ENCODE measurements around the gene IL37.
A peak's percentile ranks its signal among the peaks of the same experiment; 100 is the strongest.

Gene IL37

GRCh38 chr2:112939425-112939824 is 28.5 kb downstream of the IL37 start:
- POLR2A ChIA-PET, result no interaction called here
- CTCF ChIA-PET, result interaction anchor here (0.7 to 6.2 kb wide), 11 partner anchors 10 to 339 kb away, joined by 3 to 97 read pairs (median 10); no protein-coding TSS in a partner anchor
- 94% methylated on average over 5 of the region's 5 CpGs for WGBS (ENCODE audit: insufficient coverage)
- no peak overlapping the region for H3K27ac ChIP-seq (ENCODE audit: insufficient read depth in 1 of 2, low read depth in 1 of 2, low read length in 2 of 2, poor library complexity in 1 of 2, severe bottlenecking in 2 of 2)
- no peaks in the 10 kb centered on the region for H3K27me3 ChIP-seq (replicated peaks in 2 of 5; ENCODE audit: control insufficient read depth in 4 of 5, insufficient read depth in 5 of 5, low read length in 4 of 5)
- no peak for DNase-seq
- peaks cover 0 to 13% (median 9%) of the 10 kb centered on the region in 4 experiments for H3K4me1 ChIP-seq (ENCODE audit: control extremely low read depth in 1 of 4, control insufficient read depth in 4 of 4, insufficient read depth in 4 of 4, low read length in 3 of 4)
- no peaks in the 10 kb centered on the region for H3K36me3 ChIP-seq (ENCODE audit: control insufficient read depth in 4 of 4, insufficient read depth in 4 of 4, low read length in 3 of 4)
- H3K4me3 ChIP-seq (ENCODE audit: control insufficient read depth in 1 of 7, extremely low read depth in 1 of 7, insufficient read depth in 4 of 7, low read depth in 2 of 7, low read length in 6 of 7), result no peak overlapping the region
- H3K9me3 ChIP-seq (ENCODE audit: control extremely low read depth in 1 of 5, control insufficient read depth in 4 of 5, insufficient read depth in 2 of 5, low read depth in 1 of 5, low read length in 4 of 5), result no peaks in the 10 kb centered on the region

- POLR2A ChIA-PET, result interaction anchor here (0.8 kb wide), 1 partner anchor 191 kb away, joined by 3 read pairs; no protein-coding TSS in a partner anchor
Measured at GRCh38 chr2:112940859-112941625, 30.1 kb downstream of the IL37 start.

GRCh38 chr2:112941753-112942653 is 31.0 kb downstream of the IL37 start:
- Histone ChIP-seq H3K4me3 (ENCODE audit: control insufficient read depth in 1 of 7, extremely low read depth in 1 of 7, insufficient read depth in 4 of 7, low read depth in 2 of 7, low read length in 6 of 7) (no peak overlapping the region), H3K27ac (ENCODE audit: insufficient read depth in 1 of 2, low read depth in 1 of 2, low read length in 2 of 2, poor library complexity in 1 of 2, severe bottlenecking in 2 of 2) (no peak overlapping the region), H3K36me3 (ENCODE audit: control insufficient read depth in 4 of 4, insufficient read depth in 4 of 4, low read length in 3 of 4) (no peaks in the 10 kb centered on the region), H3K27me3 (replicated peaks in 2 of 5; ENCODE audit: control insufficient read depth in 4 of 5, insufficient read depth in 5 of 5, low read length in 4 of 5) (no peaks in the 10 kb centered on the region), H3K4me1 (ENCODE audit: control extremely low read depth in 1 of 4, control insufficient read depth in 4 of 4, insufficient read depth in 4 of 4, low read length in 3 of 4) (peaks cover 0 to 13% (median 10%) of the 10 kb centered on the region in 4 experiments), H3K9me3 (ENCODE audit: control extremely low read depth in 1 of 5, control insufficient read depth in 4 of 5, insufficient read depth in 2 of 5, low read depth in 1 of 5, low read length in 4 of 5) (peaks cover 0 to 14% (median 4%) of the 10 kb centered on the region in 5 experiments)
- peak; percentile 78 to 87 (median 85) for DNase-seq
- WGBS (ENCODE audit: insufficient coverage), result 29% methylated on average over 10 of the region's 14 CpGs
- CTCF ChIA-PET, result interaction anchor here (0.7 to 6.2 kb wide), 46 partner anchors 10 to 342 kb away, joined by 3 to 97 read pairs (median 4); partner anchors contain the start of genes IL1B and IL36G
- POLR2A ChIA-PET, result interaction anchor here (0.8 kb wide), 1 partner anchor 192 kb away, joined by 3 read pairs; no protein-coding TSS in a partner anchor

More at GRCh38 chr2:112940859-112941625, 30.1 kb downstream of the IL37 start:
- no peak overlapping the region for H3K27ac ChIP-seq (ENCODE audit: insufficient read depth in 1 of 2, low read depth in 1 of 2, low read length in 2 of 2, poor library complexity in 1 of 2, severe bottlenecking in 2 of 2)
- CTCF ChIA-PET, result interaction anchor here (0.7 to 6.2 kb wide), 45 partner anchors 9 to 341 kb away, joined by 3 to 97 read pairs (median 5); partner anchors contain the start of genes IL1B and IL36G
- no peaks in the 10 kb centered on the region for H3K36me3 ChIP-seq (ENCODE audit: control insufficient read depth in 4 of 4, insufficient read depth in 4 of 4, low read length in 3 of 4)
- 100% methylated on average over 1 of the region's 3 CpGs for WGBS (ENCODE audit: insufficient coverage)
- no peak overlapping the region for H3K4me3 ChIP-seq (ENCODE audit: control insufficient read depth in 1 of 7, extremely low read depth in 1 of 7, insufficient read depth in 4 of 7, low read depth in 2 of 7, low read length in 6 of 7)
- no peak for DNase-seq
- H3K9me3 ChIP-seq (ENCODE audit: control extremely low read depth in 1 of 5, control insufficient read depth in 4 of 5, insufficient read depth in 2 of 5, low read depth in 1 of 5, low read length in 4 of 5), result peaks cover 0 to 7% (median 4%) of the 10 kb centered on the region in 5 experiments
- no peaks in the 10 kb centered on the region for H3K27me3 ChIP-seq (replicated peaks in 2 of 5; ENCODE audit: control insufficient read depth in 4 of 5, insufficient read depth in 5 of 5, low read length in 4 of 5)
- peaks cover 0 to 13% (median 10%) of the 10 kb centered on the region in 4 experiments for H3K4me1 ChIP-seq (ENCODE audit: control extremely low read depth in 1 of 4, control insufficient read depth in 4 of 4, insufficient read depth in 4 of 4, low read length in 3 of 4)

- POLR2A ChIA-PET, result no interaction called here
- Histone ChIP-seq H3K36me3 (ENCODE audit: control insufficient read depth in 4 of 4, insufficient read depth in 4 of 4, low read length in 3 of 4) (no peaks in the 10 kb centered on the region), H3K27ac (ENCODE audit: insufficient read depth in 1 of 2, low read depth in 1 of 2, low read length in 2 of 2, poor library complexity in 1 of 2, severe bottlenecking in 2 of 2) (no peak overlapping the region), H3K27me3 (replicated peaks in 2 of 5; ENCODE audit: control insufficient read depth in 4 of 5, insufficient read depth in 5 of 5, low read length in 4 of 5) (no peaks in the 10 kb centered on the region), H3K4me3 (ENCODE audit: control insufficient read depth in 1 of 7, extremely low read depth in 1 of 7, insufficient read depth in 4 of 7, low read depth in 2 of 7, low read length in 6 of 7) (no peak overlapping the region), H3K4me1 (ENCODE audit: control extremely low read depth in 1 of 4, control insufficient read depth in 4 of 4, insufficient read depth in 4 of 4, low read length in 3 of 4) (peaks cover 0 to 13% (median 10%) of the 10 kb centered on the region in 4 experiments), H3K9me3 (ENCODE audit: control extremely low read depth in 1 of 5, control insufficient read depth in 4 of 5, insufficient read depth in 2 of 5, low read depth in 1 of 5, low read length in 4 of 5) (peaks cover 4 to 20% (median 10%) of the 10 kb centered on the region in 5 experiments)
- CTCF ChIA-PET, result interaction anchor here (0.8 to 6.2 kb wide), 22 partner anchors 9 to 342 kb away, joined by 3 to 97 read pairs (median 8); partner anchors contain the start of gene IL36G
- DNase-seq, result no peak
- 93% methylated on average over 2 of the region's 2 CpGs for WGBS (ENCODE audit: insufficient coverage)
Measured at GRCh38 chr2:112942654-112943002, 31.7 kb downstream of the IL37 start.

- POLR2A ChIA-PET, result no interaction called here
- Histone ChIP-seq H3K36me3 (ENCODE audit: control insufficient read depth in 4 of 4, insufficient read depth in 4 of 4, low read length in 3 of 4) (no peaks in the 10 kb centered on the region), H3K27me3 (replicated peaks in 2 of 5; ENCODE audit: control insufficient read depth in 4 of 5, insufficient read depth in 5 of 5, low read length in 4 of 5) (no peaks in the 10 kb centered on the region), H3K9me3 (ENCODE audit: control extremely low read depth in 1 of 5, control insufficient read depth in 4 of 5, insufficient read depth in 2 of 5, low read depth in 1 of 5, low read length in 4 of 5) (peaks cover 4 to 20% (median 10%) of the 10 kb centered on the region in 5 experiments), H3K4me3 (ENCODE audit: control insufficient read depth in 1 of 7, extremely low read depth in 1 of 7, insufficient read depth in 4 of 7, low read depth in 2 of 7, low read length in 6 of 7) (no peak overlapping the region), H3K4me1 (ENCODE audit: control extremely low read depth in 1 of 4, control insufficient read depth in 4 of 4, insufficient read depth in 4 of 4, low read length in 3 of 4) (peaks cover 0 to 8% (median 6%) of the 10 kb centered on the region in 4 experiments), H3K27ac (ENCODE audit: insufficient read depth in 1 of 2, low read depth in 1 of 2, low read length in 2 of 2, poor library complexity in 1 of 2, severe bottlenecking in 2 of 2) (no peak overlapping the region)
- CTCF ChIA-PET, result interaction anchor here (1.1 to 3.1 kb wide), 3 partner anchors 10 to 219 kb away, joined by 3 to 17 read pairs (median 5); no protein-coding TSS in a partner anchor
- no CpG with 5 or more reads among the region's 1 CpG for WGBS (ENCODE audit: insufficient coverage)
- no peak for DNase-seq
Measured at GRCh38 chr2:112944971-112945370, 34.0 kb downstream of the IL37 start.

DNA sequence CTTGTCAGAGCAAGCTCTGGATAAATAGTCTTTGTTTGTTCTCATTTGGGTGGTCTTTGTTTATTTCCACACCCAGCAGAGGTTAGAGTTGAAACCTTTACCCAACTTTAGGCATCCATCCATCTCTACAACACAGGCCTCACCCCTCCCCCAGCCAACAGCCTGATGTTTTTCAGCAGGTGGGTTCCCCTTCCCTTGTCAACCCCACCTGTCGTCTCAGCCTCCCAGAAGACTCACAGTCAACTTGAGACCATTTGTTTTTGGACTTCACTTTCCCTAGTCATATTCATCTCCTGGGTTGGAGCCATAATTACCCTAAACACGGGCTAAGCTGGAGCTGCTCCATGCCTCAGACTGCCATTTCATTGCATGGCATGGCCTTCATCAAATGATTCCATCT is 35.1 kb downstream of the IL37 start:
- no peak overlapping the region for H3K27ac ChIP-seq (ENCODE audit: insufficient read depth in 1 of 2, low read depth in 1 of 2, low read length in 2 of 2, poor library complexity in 1 of 2, severe bottlenecking in 2 of 2)
- no peaks in the 10 kb centered on the region for H3K27me3 ChIP-seq (replicated peaks in 2 of 5; ENCODE audit: control insufficient read depth in 4 of 5, insufficient read depth in 5 of 5, low read length in 4 of 5)
- peaks cover 0 to 8% (median 6%) of the 10 kb centered on the region in 4 experiments for H3K4me1 ChIP-seq (ENCODE audit: control extremely low read depth in 1 of 4, control insufficient read depth in 4 of 4, insufficient read depth in 4 of 4, low read length in 3 of 4)
- H3K4me3 ChIP-seq (ENCODE audit: control insufficient read depth in 1 of 7, extremely low read depth in 1 of 7, insufficient read depth in 4 of 7, low read depth in 2 of 7, low read length in 6 of 7), result no peak overlapping the region
- CTCF ChIA-PET, result interaction anchor here (1.1 to 3.2 kb wide), 6 partner anchors 9 to 220 kb away, joined by 3 to 17 read pairs (median 9); no protein-coding TSS in a partner anchor
- peaks cover 4 to 20% (median 10%) of the 10 kb centered on the region in 5 experiments for H3K9me3 ChIP-seq (ENCODE audit: control extremely low read depth in 1 of 5, control insufficient read depth in 4 of 5, insufficient read depth in 2 of 5, low read depth in 1 of 5, low read length in 4 of 5)
- WGBS (ENCODE audit: insufficient coverage), result 96% methylated on average over 2 of the region's 2 CpGs
- POLR2A ChIA-PET, result no interaction called here
- H3K36me3 ChIP-seq (ENCODE audit: control insufficient read depth in 4 of 4, insufficient read depth in 4 of 4, low read length in 3 of 4), result no peaks in the 10 kb centered on the region
- DNase-seq, result no peak
